HG02610 (cell line): ENCODE data around the gene RPL37A.
A peak's percentile ranks its signal among the peaks of the same experiment; 100 is the strongest.
"Not testable (repeated sequence)": the region's sequence is repeated elsewhere in the genome, so short reads cannot be mapped to it uniquely, and the experiment has no call there.

Experiments
- ATAC-seq: cut with Tn5 transposase; IDR thresholded peaks from one replicate; pipeline ENCODE4 v1.9.1; 2021; ENCODE audit warnings: mild to moderate bottlenecking, moderate library complexity; ENCODE audit not compliant: unreplicated experiment

Gene RPL37A

GRCh38 chr2:216516730-216517350 is 18.2 kb downstream of the RPL37A start:
- ATAC-seq, result no peak

- ATAC-seq, result no peak
Observed at GRCh38 chr2:216517447-216518225, 19.0 kb downstream of the RPL37A start.

DNA sequence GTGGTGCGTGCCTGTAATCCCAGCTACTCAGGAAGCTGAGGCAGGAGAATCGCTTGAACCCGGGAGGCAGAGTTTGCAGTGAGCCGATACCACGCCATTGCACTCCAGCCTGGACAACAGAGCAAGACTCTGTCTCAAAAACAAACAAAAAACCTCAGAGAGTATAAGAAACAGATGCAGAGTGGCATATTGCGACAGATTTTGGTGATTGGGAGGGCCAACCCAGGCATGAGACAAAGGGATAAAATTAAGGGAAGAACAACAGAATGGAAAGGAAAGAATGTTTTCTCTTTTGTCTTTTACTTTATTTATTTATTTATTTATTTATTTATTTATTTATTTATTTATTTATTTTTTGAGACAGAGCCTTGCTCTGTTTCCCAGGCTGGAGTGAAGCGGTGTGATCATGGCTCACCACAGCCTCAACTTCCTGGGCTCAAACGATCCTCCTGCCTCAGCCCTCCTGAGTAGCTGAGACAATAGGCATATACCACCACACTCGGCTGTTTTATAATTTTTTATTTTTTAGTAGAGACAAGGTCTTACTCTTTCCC is 20.0 kb downstream of the RPL37A start:
- not testable (repeated sequence) for ATAC-seq

GRCh38 chr2:216519154-216519762 is 20.6 kb downstream of the RPL37A start:
- ATAC-seq, result no peak

DNA sequence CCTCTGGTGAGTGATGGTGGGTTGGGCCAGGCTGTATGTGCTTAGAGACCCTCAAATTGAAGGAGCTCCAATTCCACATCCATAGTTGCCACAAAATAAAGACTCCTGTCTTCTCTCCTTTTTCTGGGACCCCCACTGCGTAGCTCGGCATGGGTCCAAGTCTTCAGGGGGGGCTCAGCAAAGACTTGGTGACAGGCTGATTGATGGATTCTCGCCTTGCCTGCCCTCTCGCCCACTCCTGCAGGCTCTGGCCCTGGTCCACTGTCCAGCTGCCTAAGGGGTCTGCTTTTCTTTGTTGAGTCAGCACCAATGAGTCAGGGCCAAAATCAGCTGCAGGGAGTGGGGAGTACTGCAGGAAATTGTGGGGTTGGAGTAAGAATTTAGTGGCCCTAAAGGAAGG is 21.5 kb downstream of the RPL37A start:
- ATAC-seq, result no peak

- ATAC-seq, result no peak
Observed at GRCh38 chr2:216522892-216523502, 24.4 kb downstream of the RPL37A start.

GRCh38 chr2:216525972-216526371 is 27.3 kb downstream of the RPL37A start:
- ATAC-seq, result no peak

GRCh38 chr2:216526939-216527338 is 28.3 kb downstream of the RPL37A start:
- ATAC-seq, result no peak

DNA sequence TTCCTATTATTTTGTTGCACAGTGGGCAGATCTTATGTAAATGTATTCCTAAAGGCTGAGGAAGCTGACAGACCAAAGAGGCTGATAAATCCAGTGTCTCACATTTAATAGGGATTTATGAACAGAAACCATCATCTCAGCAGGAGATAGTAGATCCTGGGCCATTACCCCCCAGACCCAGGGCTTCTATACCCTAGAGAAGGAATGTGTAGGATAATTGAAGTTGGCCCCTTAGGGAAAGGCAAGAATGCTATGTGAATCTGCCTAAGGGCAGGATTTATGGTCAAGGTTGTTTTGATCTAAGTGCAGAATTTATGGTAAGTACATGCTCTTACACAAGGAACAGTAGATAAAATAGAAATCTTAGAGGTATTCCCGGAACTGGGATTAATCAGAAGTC is 29.0 kb downstream of the RPL37A start:
- ATAC-seq, result no peak

DNA sequence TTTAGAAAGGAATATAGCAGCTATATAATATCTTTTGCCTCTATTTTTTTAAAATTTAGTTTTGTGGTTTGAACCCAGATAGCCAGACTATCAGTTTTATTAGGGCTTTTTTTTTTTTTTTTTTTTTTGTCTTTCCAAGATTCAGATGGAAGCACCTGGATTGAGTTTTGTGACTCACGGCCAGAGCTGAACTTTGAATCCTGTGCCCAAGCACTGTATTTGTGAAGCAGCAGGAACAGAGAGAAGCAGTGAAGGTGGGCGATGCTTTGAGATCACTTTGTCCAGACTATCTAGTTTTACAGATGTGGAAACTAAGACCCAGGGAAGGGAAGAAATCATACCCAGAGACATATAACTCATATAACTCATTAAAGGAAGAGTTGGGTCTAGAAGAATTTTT is 33.9 kb downstream of the RPL37A start:
- no peak for ATAC-seq

GRCh38 chr2:216533609-216534008 is 35.0 kb downstream of the RPL37A start:
- no peak for ATAC-seq

- no peak for ATAC-seq
Observed at GRCh38 chr2:216534809-216535208, 36.2 kb downstream of the RPL37A start.

- no peak for ATAC-seq
Observed at GRCh38 chr2:216535454-216535995, 36.9 kb downstream of the RPL37A start.

GRCh38 chr2:216536734-216537210 is 38.1 kb downstream of the RPL37A start:
- no peak for ATAC-seq

DNA sequence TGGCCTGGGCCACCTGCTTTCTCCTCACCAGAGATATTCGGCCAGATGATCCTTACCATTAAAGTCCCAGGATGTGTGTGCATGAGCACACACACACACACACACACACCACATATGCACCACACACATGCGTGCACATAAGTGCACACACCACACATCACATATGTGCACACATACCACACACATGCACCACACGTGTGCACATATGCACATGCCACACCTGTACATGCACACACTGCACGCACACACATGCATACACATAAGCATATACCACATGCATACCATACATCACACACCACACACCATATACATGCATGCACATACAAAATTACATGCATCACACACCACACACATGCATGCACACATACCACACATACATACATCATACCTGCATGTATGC is 38.7 kb downstream of the RPL37A start:
- ATAC-seq, result no peak

DNA sequence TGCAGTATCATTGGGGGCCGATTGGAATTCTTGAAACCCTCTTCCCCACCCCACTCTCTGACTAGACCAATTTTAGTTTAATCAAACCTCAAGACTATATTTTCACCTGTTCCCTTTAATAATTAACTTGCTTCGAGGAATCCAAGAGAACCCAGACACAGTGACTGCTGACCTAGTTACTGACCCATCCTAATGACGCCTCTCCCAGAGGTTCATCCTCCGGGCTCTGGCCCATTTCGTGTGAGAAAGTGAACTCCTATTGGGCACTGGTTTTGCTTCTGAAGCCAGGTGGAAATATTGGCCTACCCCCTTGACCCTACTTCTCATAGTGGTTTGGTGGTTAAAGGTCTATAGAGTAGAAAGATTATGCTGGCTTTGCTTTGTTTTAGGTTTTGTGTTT is 39.9 kb downstream of the RPL37A start:
- ATAC-seq, result no peak

DNA sequence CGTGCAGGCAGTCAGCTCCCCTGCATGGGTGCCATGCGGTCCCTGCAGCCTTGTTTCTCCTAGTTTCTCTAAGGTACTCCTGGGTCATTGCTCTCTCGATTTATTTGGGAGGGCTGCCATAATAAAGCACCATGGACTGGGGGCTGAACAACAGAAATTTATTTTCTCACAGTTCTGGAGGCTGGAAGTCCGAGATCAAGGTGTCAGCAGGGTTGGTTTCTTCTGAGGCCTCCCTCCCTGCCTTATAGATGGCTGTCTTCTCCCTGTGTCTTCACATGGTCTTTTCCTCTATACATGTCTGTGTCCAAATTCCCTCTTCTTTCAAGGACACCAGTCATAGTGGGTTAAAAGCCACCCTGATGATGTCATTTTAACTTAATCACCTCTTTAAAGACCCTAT is 40.5 kb downstream of the RPL37A start:
- ATAC-seq, result no peak

DNA sequence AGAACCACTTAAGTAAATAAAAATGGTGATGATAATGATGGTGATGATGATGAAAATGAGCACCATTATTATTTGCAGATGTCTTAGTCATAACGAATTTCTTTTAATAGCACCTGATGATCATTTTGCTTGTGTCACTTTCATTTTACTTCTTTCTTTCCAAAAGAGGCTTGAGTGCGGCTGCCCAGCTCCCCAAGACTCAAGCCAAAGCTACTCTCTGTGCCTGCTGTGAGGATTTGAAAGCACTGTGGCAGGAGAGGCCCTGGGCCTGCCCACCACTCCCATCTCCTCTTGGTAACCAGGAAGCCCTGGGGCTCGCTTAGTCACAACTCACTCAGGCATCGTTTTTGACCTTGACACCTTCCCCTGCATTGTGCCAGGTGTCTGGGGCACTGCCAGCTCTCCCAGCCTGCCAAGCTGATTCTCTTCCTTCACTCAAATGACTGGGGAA is 41.2 kb downstream of the RPL37A start:
- peak; percentile 67 for ATAC-seq

DNA sequence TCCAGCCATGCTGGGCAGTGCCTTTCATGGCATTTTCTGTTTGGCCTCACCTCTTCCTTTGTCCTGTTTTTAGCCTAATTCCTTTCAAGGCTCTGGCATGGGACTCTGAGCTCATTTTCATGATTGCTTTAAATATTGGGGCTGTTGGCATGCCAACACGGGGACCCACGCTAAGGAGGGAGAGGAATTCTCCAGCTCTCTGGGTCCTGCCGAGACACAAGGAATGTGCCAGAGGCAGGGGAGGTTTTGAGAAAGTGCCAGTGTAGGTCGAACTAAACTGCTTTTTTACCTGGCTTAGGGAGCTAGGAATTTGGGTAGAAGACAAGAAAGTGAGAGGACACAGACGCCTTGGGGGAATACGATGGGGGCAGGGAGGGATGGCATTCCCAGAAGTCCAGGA is 42.3 kb downstream of the RPL37A start:
- no peak for ATAC-seq

DNA sequence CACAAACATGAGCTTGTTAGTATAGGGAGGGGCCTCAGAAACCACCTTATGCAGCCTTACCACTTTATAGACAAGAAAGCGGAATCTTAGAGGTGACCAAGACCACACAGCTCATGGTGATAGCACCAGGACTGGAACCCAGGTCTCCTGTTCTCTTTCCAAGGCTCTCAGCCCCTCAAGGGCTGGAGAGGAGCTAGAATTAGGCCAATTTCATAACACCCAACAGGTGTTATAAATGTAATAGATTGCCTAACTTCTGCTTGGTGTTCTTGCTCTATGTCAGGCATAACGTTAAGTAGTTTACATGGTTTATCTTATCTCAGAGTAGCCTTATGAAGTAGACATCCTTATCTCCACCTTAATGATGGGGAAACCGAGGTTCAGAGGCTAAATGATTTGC is 42.9 kb downstream of the RPL37A start:
- no peak for ATAC-seq

- no peak for ATAC-seq
Observed at GRCh38 chr2:216545359-216545758, 46.7 kb downstream of the RPL37A start.
